GM18499 (cell line): Measurements from ENCODE around the gene NLGN4Y.

Source experiments
- ATAC-seq: cut with Tn5 transposase; IDR thresholded peaks from one replicate; pipeline ENCODE4 v1.9.1; 2021; ENCODE audit warnings: moderate number of reproducible peaks; ENCODE audit not compliant: insufficient read depth, unreplicated experiment

The NLGN4Y gene

GRCh38 chrY:14641853-14642252 is 117.5 kb downstream of the NLGN4Y start:
- ATAC-seq = no peak

- ATAC-seq = no peak
Measured at GRCh38 chrY:14644157-14644952, 120.0 kb downstream of the NLGN4Y start.

GRCh38 chrY:14679181-14679580 is 154.9 kb downstream of the NLGN4Y start:
- no peak for ATAC-seq

DNA sequence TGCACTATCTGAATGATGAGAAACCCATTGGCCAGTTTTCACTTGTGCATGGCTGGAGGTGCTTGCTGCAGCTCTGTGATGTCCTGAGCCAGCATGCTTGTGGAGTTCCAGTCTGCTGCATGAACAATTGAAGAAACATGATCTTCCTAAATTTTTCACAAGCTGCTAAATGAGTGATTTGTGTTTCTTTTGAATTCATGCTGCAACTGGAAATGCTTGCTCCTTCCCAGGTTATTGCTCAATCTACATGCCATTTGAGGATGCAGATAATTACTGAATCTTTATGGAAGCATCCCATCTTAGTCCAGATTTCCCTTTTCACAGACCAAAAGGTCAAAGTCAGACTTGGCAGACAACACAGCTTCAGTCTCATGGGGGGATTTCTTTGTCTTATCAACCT is 170.2 kb downstream of the NLGN4Y start:
- ATAC-seq = no peak

DNA sequence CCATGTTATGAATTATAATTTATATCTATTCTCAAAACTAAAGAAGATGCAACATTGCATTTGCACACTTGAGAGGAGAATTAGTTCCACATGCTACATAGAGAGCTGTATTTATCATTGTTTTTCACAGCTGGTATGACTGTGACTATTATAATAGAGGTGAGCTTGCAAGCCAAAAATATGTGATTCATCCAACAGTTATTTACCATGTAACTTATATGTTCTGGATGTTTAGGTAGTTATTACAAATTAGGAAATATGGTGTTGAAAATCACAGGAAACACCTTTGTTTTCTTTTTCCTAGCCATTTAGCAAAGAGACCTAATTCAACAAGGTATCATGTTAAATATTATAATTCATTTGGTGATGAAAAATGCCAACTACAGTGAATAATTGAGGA is 183.8 kb downstream of the NLGN4Y start:
- ATAC-seq = no peak

DNA sequence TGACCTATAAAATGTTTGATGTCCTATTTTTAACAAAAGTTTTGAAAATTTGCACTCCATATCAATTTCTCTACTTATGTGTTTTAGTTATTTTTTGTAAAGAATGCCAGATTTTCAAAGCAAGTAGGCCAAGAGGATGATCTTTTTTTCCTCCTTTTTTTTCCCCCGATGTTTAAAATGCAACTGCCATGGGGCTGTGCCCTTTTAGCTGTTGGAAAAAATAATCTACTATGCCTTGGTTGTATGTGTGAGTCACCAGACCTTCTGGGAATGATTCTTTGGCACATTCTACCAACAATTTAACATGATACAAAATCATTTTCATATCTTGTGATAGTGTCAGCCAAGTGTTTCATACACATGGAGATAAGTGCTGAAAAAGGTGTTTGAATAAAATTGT is 217.3 kb downstream of the NLGN4Y start:
- no peak for ATAC-seq

DNA sequence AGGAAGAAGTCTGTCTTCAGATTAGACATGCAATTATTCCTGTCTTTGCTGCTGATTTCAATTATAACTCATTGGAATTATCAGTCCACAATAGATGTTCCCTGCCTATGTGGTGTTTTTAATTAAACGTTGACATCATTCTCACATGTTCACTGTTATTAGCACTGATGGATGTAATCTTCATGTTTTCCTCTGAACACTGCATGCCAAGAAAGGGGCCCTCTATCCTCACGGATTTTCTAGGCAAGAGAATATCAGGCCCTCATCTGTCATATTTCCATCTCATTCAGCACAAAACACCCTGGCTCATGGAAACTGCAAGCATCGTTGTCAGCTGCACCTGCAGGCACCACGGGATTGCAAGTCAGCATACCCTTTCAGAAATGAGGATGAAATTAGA is 224.0 kb downstream of the NLGN4Y start:
- no peak for ATAC-seq

DNA sequence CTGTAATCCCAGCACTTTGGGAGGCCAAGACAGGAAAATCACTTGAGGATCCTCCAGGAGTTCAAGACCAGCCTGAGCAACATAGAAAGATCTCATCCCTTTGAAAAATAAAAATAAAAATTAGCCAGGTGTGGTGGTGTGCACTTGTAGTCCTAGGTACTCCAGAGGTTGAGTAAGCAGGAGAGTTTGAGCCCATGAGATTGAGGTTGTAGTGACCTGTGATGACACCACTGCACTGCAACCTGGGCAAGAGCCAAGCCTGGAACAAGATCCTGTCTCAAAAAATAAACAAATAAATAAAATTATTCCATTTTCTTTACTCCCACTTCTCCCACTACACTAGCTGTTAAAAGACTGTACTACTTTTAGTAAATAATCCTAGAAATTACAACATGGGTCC is 231.2 kb downstream of the NLGN4Y start:
- no peak for ATAC-seq

GRCh38 chrY:14762903-14763302 is 238.6 kb downstream of the NLGN4Y start:
- ATAC-seq = no peak

GRCh38 chrY:14763600-14763999 is 239.3 kb downstream of the NLGN4Y start:
- no peak for ATAC-seq

DNA sequence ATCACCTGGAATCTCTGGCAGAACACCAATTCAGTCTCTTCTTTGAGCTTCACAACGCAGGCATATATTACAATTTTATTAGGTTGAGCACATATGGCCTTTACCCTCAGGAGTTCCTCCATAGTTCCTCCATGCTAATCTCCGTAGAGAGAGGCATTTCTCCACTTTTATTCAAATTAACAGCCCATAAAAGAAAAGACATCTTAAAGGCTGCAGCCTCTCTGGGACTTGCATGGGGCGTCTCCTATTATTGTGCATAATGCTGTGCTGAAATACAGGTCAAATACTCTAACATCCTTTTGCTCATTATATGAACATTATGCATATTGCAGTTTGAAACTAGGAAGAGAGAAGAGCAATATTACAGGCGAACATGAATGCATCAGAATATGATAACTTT is 253.9 kb downstream of the NLGN4Y start:
- ATAC-seq = no peak

DNA sequence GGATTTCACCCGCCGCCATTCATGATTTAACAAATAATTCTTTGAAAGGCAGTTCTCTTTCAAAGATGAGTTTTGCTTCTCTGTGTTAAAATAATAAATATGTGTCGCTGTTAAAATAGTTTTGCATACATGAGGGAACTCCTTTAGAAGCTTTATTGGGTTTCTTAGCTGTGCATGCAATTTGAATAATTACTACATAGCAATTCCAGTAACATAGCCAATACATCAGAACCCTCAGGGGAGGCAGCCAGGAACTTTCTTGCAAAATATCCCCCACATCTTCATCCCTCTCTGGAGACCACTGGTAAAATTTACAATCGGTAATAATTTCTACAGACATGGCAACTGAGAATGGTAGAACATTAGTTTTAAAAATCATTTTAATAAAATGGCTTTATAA is 268.8 kb downstream of the NLGN4Y start:
- no peak for ATAC-seq

GRCh38 chrY:14793674-14794073 is 269.3 kb downstream of the NLGN4Y start:
- no peak for ATAC-seq

- ATAC-seq = no peak
Measured at GRCh38 chrY:14798010-14798409, 273.7 kb downstream of the NLGN4Y start.

DNA sequence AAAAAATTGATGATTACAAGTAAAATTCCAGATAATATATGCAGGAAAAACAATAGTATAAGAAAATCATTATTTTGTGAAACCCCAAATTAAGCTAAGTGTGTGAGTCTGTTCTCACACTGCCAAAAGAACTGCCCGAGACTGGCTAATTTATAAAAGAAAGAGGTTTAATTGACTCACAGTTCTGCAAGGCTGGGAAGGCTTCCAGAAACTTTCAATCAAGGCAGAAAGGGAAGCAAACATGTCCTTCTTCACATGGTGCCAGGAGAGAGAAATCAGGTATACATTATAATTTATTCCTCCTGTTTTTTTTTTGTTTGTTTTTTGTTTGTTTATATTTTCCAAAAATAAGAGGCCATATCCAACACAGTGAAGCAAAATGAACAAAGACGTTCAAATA is 276.8 kb downstream of the NLGN4Y start:
- ATAC-seq = no peak

DNA sequence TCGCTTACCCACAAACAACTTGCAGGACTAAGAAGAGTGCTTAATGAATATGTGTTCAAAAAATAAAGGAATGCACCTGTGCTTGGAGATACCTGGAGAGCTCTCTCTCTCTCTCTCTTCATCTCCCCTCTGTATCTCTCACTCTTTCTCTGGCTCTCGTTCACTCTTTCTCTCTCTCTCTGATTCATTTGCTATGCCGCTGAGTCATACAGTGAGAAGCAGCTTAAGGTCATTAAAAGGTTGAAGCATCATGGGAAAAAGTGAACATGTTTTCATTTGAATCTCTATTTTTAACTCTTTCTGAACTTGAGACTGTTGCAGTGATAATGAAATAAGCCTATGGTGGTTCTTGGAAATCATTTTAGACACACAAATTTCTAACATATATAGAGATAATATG is 277.8 kb downstream of the NLGN4Y start:
- ATAC-seq = no peak

GRCh38 chrY:14804041-14804440 is 279.7 kb downstream of the NLGN4Y start:
- ATAC-seq = no peak

DNA sequence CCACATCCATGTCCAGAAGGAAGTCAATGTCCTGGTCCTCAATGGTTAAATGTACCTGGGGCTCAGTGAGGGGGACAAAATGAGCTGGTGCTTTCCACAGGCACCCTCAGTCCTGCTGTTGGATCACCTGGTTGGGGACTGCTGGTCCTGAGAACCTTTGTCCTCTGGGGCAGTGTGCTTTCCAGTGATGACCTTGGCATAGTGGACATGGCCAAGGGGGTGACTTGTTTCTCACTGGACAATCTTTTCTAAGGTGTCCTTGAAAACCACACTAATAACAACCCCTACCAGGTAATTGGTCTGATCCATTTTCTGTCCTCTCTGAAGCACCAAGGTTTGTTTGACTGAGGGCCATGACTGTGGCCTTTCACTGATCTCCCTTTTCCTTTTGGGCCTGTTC is 294.1 kb downstream of the NLGN4Y start:
- ATAC-seq = no peak

DNA sequence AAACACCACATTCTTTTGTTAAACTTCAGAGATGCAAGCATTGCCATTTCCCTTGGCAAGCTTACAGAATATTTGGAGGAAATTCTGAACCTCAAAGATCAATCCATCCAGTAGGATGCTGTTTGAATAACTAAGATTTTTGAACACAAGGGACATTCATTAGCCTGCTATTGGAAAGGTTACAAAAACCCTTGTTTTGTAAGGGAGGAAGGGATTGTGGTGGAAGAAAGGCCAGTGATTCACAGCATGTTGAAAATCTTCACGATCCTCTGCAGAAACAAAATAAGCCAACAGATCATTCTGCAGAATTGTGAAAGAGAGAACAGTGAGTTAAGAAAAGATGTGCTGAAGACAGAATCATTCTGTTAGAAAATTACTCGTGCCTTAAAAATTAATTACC is 297.9 kb downstream of the NLGN4Y start:
- no peak for ATAC-seq

GRCh38 chrY:14822906-14823305 is 298.6 kb downstream of the NLGN4Y start:
- no peak for ATAC-seq

- ATAC-seq = no peak
Measured at GRCh38 chrY:14824583-14824982, 300.3 kb downstream of the NLGN4Y start.

DNA sequence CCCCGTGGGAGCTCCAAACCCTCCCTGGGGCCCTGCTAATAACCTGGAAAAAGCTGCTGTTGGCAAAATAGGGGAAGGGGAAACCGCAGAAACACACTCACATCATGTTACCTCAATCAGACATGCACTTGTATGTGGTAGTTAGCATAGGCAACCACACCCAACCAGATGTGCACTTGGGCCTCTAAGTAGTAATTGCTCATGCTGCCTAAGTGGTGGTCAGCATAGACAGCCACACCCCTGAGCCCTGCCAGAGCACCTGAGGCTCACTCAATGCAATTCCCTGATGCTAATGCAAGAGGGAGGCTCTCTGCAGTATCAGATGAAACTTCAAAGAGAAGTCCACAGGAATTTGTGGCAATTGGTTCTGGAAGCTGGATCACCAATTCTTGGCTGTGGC is 301.4 kb downstream of the NLGN4Y start:
- ATAC-seq = no peak

DNA sequence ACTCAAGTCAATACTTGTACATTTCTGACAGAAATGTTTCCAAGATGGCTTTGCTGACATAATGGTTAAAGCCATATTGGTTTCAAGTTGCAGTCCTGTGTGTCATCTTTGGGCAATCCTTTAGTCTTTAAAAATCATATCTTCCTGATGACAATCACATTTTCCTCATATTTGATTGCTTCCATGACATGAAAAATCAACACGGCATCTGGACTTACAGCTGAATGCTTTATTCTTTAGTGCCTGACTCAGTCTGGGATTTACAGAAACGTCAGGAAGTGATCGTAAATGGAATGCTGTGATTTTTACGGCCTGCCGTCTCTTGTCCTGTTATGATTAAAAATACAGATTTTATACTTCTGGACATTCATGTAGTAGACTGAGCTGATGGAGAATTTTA is 304.2 kb downstream of the NLGN4Y start:
- no peak for ATAC-seq
